HCT116 (cell line): ENCODE data around the gene MAPRE2. TPM values are rescaled to one million over a fixed set of nuclear protein-coding genes. Genes with fewer than 3 reads are reported as not detected.

Experiments
- ATAC-seq: fragments of 200-7000 bp; cut with Tn5 transposase; 2 replicates; pipeline ENCODE4 v1.9.1; 2020; ENCODE audit warnings: mild to moderate bottlenecking, moderate library complexity
- BruUV-seq: library from RNA; stranded (reverse); fragments of 400-500 nt; replicated peaks from 2 replicates; lab custom pipeline; 2021; lab: Mats Ljungman, UMichigan
- CTCF ChIA-PET: fragments of 300-600 bp; sonication (Branson Sonifier 250); formaldehyde crosslinking; loops from one replicate; lab custom pipeline; 2021; ENCODE audit warnings: antibody characterized with exemption; lab: Charles Lee
- POLR2A ChIA-PET: fragments of 300-600, 350-600 bp; sonication (Branson Sonifier 250); formaldehyde crosslinking; loops from one replicate; lab custom pipeline; 2021; ENCODE audit warnings: antibody characterized with exemption; lab: Charles Lee
- RAD21 ChIA-PET, 2 experiments: fragments of 300-600 bp; sonication (Branson Sonifier 250); formaldehyde crosslinking; loops; one replicate each; lab custom pipeline; 2023; ENCODE audit warnings: low total read pairs in 2 of 2; ENCODE audit not compliant: uncharacterized antibody in 2 of 2, unreplicated experiment in 2 of 2, low non-redundant PET in 1 of 2; lab: Charles Lee
- DNase-seq: peaks from one replicate; pipeline ENCODE4 v3.0.0-alpha.2; 2010; ENCODE audit warnings: low read depth, low spot score
- H2AFZ ChIP-seq: fragments of 200-600 bp; shearing (Covaris generic), sonication (generic); 2 replicates; pipeline ENCODE4 v1.6.1; 2017; ENCODE audit warnings: low read depth, mixed run types, mixed read lengths, antibody characterized with exemption, low read length; ENCODE audit not compliant: poor library complexity, severe bottlenecking
- H3K27ac ChIP-seq: 2 replicates; pipeline ENCODE4 v1.5.1; 2012; ENCODE audit warnings: low read depth, low read length
- H3K27me3 ChIP-seq: fragments of 200-600 bp; sonication (generic); 2 replicates; pipeline ENCODE4 v1.6.1; 2016; ENCODE audit warnings: mixed run types, low read length, mixed read lengths; ENCODE audit not compliant: insufficient read depth
- H3K36me3 ChIP-seq, 2 experiments: fragments of 200-500 bp in 1 of 2; fragments of 200-600 bp in 1 of 2; sonication (Bioruptor generic) in 1 of 2; sonication (generic) in 1 of 2; 2 replicates each; pipeline versions ENCODE4 v1.5.1 to v1.6.1; 2014 to 2016; ENCODE audit warnings: low read length in 2 of 2, inconsistent platforms in 1 of 2, mixed read lengths in 1 of 2, mixed run types in 1 of 2; ENCODE audit not compliant: insufficient read depth in 2 of 2, control insufficient read depth in 1 of 2
- H3K4me1 ChIP-seq, 2 experiments: fragments of 200-600 bp in 1 of 2; sonication (generic) in 1 of 2; 2 replicates each; pipeline versions ENCODE4 v1.5.1 to v1.6.1; 2012 to 2017; ENCODE audit warnings: low read length in 2 of 2, inconsistent platforms in 1 of 2, mild to moderate bottlenecking in 1 of 2, mixed read lengths in 1 of 2, mixed run types in 1 of 2, moderate library complexity in 1 of 2; ENCODE audit not compliant: insufficient read depth in 2 of 2, control insufficient read depth in 1 of 2
- H3K4me2 ChIP-seq: fragments of 200-600 bp; sonication (generic); 2 replicates; pipeline ENCODE4 v1.6.1; 2017; ENCODE audit warnings: mixed run types, low read length, mixed read lengths
- H3K4me3 ChIP-seq, 2 experiments: fragments of 200-600 bp in 1 of 2; sonication (generic) in 1 of 2; replicated peaks in 1 of 2; 2 replicates each; pipeline ENCODE4 v1.5.1; 2011 to 2016; ENCODE audit warnings: low read length in 2 of 2, control low read depth in 1 of 2, low read depth in 1 of 2, mild to moderate bottlenecking in 1 of 2, mixed read lengths in 1 of 2, mixed run types in 1 of 2
- H3K79me2 ChIP-seq: fragments of 200-600 bp; sonication (generic); 2 replicates; pipeline ENCODE4 v1.6.1; 2017; ENCODE audit warnings: mild to moderate bottlenecking, mixed run types, low read length, moderate library complexity, mixed read lengths; ENCODE audit not compliant: insufficient read depth
- H3K9ac ChIP-seq: fragments of 200-600 bp; sonication (generic); 2 replicates; pipeline ENCODE4 v1.6.1; 2016; ENCODE audit warnings: low read length, mixed read lengths
- H3K9me2 ChIP-seq: fragments of 200-600 bp; sonication (generic), shearing (Covaris generic); 2 replicates; pipeline ENCODE4 v1.6.1; 2017; ENCODE audit warnings: mixed run types, mild to moderate bottlenecking, moderate library complexity; ENCODE audit not compliant: insufficient read depth
- H3K9me3 ChIP-seq, 2 experiments: fragments of 200-500 bp in 1 of 2; fragments of 200-600 bp in 1 of 2; sonication (Bioruptor generic) in 1 of 2; sonication (generic) in 1 of 2; 2 replicates each; pipeline ENCODE4 v1.6.1; 2014 to 2017; ENCODE audit warnings: low read length in 2 of 2, mixed read lengths in 2 of 2, inconsistent platforms in 1 of 2, low read depth in 1 of 2, mild to moderate bottlenecking in 1 of 2, mixed run types in 1 of 2, moderate library complexity in 1 of 2; ENCODE audit not compliant: control insufficient read depth in 1 of 2, insufficient read depth in 1 of 2
- H4K20me1 ChIP-seq: fragments of 200-600 bp; sonication (generic), shearing (Covaris generic); 2 replicates; pipeline ENCODE4 v1.6.1; 2017; ENCODE audit warnings: mixed run types, mild to moderate bottlenecking, moderate library complexity; ENCODE audit not compliant: insufficient read depth
- CBX3 ChIP-seq: IDR thresholded peaks from 2 replicates; pipeline ENCODE4 v1.6.1; 2012; ENCODE audit warnings: low read depth
- CEBPB ChIP-seq: IDR thresholded peaks from 2 replicates; pipeline ENCODE4 v1.6.1; 2012; ENCODE audit warnings: low read depth
- CTCF ChIP-seq, 3 experiments: fragments of 200-600 bp in 1 of 3; sonication (generic) in 1 of 3; IDR thresholded peaks in 2 of 3; conservative IDR thresholded peaks in 1 of 3; 2 replicates each; pipeline ENCODE4 v1.5.1; 2012 to 2017; ENCODE audit warnings: low read depth in 2 of 3, low read length in 2 of 3, antibody characterized with exemption in 1 of 3, borderline replicate concordance in 1 of 3, control low read depth in 1 of 3, mild to moderate bottlenecking in 1 of 3, mixed read lengths in 1 of 3, mixed run types in 1 of 3, moderate library complexity in 1 of 3; ENCODE audit not compliant: insufficient read depth in 1 of 3
- EGR1 ChIP-seq: IDR thresholded peaks from 2 replicates; pipeline ENCODE4 v1.6.1; 2012; ENCODE audit warnings: low read depth
- ELF1 ChIP-seq: IDR thresholded peaks from 2 replicates; pipeline ENCODE4 v1.6.1; 2012; ENCODE audit warnings: low read depth, borderline replicate concordance
- EZH2phosphoT487 ChIP-seq: fragments of 200-600 bp; IDR thresholded peaks from 2 replicates; pipeline ENCODE4 v1.6.1; 2018; ENCODE audit warnings: antibody characterized with exemption, borderline replicate concordance
- FOSL1 ChIP-seq: IDR thresholded peaks from 2 replicates; pipeline ENCODE4 v1.6.1; 2012; ENCODE audit warnings: low read depth
- JUND ChIP-seq: IDR thresholded peaks from 2 replicates; pipeline ENCODE4 v1.6.1; 2012
- POLR2AphosphoS5 ChIP-seq: IDR thresholded peaks from 2 replicates; pipeline ENCODE4 v1.6.1; 2011; ENCODE audit warnings: mild to moderate bottlenecking, low read depth, low read length, moderate library complexity
- SIN3A ChIP-seq: IDR thresholded peaks from 2 replicates; pipeline ENCODE4 v1.6.1; 2012; ENCODE audit warnings: low read depth
- SRF ChIP-seq: IDR thresholded peaks from 2 replicates; pipeline ENCODE4 v1.6.1; 2012; ENCODE audit warnings: low read depth
- YY1 ChIP-seq: IDR thresholded peaks from 2 replicates; pipeline ENCODE4 v1.6.1; 2011; ENCODE audit warnings: low read length, low read depth, moderate library complexity, mild to moderate bottlenecking; ENCODE audit not compliant: insufficient replicate concordance; ENCODE audit errors: extremely low read depth
- ZNF274 ChIP-seq: fragments of 200-500 bp; sonication (Bioruptor generic); IDR thresholded peaks from 2 replicates; pipeline ENCODE4 v1.6.1; 2014; ENCODE audit warnings: mild to moderate bottlenecking, low read depth, low read length, inconsistent platforms
- intact Hi-C: fragments of 100-400 bp; cut with micrococcal nuclease; formaldehyde crosslinking; loops from 2 replicates; pipeline ENCODE4 v1.10.0; 2022
- total RNA-seq: library from RNA; stranded (reverse); gene quantifications from one replicate; pipeline ENCODE4 v1.2.1, GENCODE V29; 2021; ENCODE audit not compliant: unreplicated experiment
- TF ChIP-seq, protein P1 (sequence below): IDR thresholded peaks from 2 replicates; pipeline ENCODE4 v1.6.1; 2012; ENCODE audit warnings: low read depth
- TF ChIP-seq, protein P2 (sequence below): IDR thresholded peaks from 2 replicates; pipeline ENCODE4 v1.6.1; 2011; ENCODE audit warnings: mild to moderate bottlenecking, low read length, moderate library complexity; ENCODE audit not compliant: insufficient replicate concordance; ENCODE audit errors: extremely low read depth

The MAPRE2 gene
- total RNA-seq, 1 experiment from 2014 or later, result 17.2 TPM

GRCh38 chr18:35054401-35054800 lies 13.2 kb downstream of the MAPRE2 start:
- TF ChIP-seq ZNF274 (no peak), FOSL1 (no peak), EGR1 (no peak), EZH2phosphoT487 (no peak), YY1 (no peak), JUND (no peak), POLR2AphosphoS5 (no peak), CTCF (IDR thresholded peaks at IDR 0.05 in 2 of 3, conservative IDR thresholded peaks at IDR 0.05 in 1 of 3; ENCODE audit: borderline replicate concordance in 1 of 3, insufficient read depth in 1 of 3, low read depth in 2 of 3, low read length in 2 of 3) (no peak), CBX3 (no peak), ELF1 (no peak), CEBPB (no peak), SIN3A (no peak), SRF (no peak)
- TF ChIP-seq, protein P1, sequence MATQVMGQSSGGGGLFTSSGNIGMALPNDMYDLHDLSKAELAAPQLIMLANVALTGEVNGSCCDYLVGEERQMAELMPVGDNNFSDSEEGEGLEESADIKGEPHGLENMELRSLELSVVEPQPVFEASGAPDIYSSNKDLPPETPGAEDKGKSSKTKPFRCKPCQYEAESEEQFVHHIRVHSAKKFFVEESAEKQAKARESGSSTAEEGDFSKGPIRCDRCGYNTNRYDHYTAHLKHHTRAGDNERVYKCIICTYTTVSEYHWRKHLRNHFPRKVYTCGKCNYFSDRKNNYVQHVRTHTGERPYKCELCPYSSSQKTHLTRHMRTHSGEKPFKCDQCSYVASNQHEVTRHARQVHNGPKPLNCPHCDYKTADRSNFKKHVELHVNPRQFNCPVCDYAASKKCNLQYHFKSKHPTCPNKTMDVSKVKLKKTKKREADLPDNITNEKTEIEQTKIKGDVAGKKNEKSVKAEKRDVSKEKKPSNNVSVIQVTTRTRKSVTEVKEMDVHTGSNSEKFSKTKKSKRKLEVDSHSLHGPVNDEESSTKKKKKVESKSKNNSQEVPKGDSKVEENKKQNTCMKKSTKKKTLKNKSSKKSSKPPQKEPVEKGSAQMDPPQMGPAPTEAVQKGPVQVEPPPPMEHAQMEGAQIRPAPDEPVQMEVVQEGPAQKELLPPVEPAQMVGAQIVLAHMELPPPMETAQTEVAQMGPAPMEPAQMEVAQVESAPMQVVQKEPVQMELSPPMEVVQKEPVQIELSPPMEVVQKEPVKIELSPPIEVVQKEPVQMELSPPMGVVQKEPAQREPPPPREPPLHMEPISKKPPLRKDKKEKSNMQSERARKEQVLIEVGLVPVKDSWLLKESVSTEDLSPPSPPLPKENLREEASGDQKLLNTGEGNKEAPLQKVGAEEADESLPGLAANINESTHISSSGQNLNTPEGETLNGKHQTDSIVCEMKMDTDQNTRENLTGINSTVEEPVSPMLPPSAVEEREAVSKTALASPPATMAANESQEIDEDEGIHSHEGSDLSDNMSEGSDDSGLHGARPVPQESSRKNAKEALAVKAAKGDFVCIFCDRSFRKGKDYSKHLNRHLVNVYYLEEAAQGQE, result no peak
- TF ChIP-seq, protein P2, sequence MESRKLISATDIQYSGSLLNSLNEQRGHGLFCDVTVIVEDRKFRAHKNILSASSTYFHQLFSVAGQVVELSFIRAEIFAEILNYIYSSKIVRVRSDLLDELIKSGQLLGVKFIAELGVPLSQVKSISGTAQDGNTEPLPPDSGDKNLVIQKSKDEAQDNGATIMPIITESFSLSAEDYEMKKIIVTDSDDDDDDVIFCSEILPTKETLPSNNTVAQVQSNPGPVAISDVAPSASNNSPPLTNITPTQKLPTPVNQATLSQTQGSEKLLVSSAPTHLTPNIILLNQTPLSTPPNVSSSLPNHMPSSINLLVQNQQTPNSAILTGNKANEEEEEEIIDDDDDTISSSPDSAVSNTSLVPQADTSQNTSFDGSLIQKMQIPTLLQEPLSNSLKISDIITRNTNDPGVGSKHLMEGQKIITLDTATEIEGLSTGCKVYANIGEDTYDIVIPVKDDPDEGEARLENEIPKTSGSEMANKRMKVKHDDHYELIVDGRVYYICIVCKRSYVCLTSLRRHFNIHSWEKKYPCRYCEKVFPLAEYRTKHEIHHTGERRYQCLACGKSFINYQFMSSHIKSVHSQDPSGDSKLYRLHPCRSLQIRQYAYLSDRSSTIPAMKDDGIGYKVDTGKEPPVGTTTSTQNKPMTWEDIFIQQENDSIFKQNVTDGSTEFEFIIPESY, result no peak
- no peak overlapping the region for H3K27ac ChIP-seq
- H4K20me1 ChIP-seq, result no peaks in the 10 kb centered on the region
- BruUV-seq, result no TSS peak
- no peak overlapping the region for H3K4me3 ChIP-seq
- H3K4me1 ChIP-seq, result no peaks in the 10 kb centered on the region
- no peak for ATAC-seq
- DNase-seq, result no peak
- no peaks in the 10 kb centered on the region for H3K27me3 ChIP-seq
- POLR2A ChIA-PET, result no interaction called here
- no peak overlapping the region for H2AFZ ChIP-seq
- H3K9me3 ChIP-seq, result no peaks in the 10 kb centered on the region
- no peak overlapping the region for H3K4me2 ChIP-seq
- CTCF ChIA-PET, result no interaction called here
- H3K36me3 ChIP-seq, result no peaks in the 10 kb centered on the region
- RAD21 ChIA-PET, result no interaction called here
- no peak overlapping the region for H3K9ac ChIP-seq
- H3K9me2 ChIP-seq, result no peaks in the 10 kb centered on the region
- intact Hi-C loops, result no loop called here
- no peaks in the 10 kb centered on the region for H3K79me2 ChIP-seq
